ENCODE data around the gene MCFD2.

The MCFD2 gene

DNA sequence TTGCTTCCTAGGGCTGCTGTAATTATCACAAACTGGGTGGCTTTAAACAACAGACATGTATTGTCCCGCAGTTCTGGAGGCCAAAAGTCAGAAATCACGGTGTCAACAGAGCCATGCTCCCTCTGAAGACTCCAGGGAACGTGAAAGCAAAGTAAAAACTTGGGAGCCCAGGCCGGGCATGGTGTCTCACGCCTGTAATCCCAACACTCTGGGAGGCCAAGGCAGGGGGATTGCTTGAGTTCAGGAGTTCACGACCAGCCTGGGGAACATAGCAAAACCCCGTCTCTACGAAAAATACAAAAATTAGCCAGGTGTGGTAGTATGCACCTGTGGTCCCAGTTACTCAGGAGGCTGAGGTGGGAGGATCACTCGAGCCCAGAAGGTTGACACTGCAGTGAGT is 63.5 kb downstream of the MCFD2 start:
- Histone ChIP-seq H3F3A (ENCODE audit: insufficient read depth) (no peaks in the 10 kb centered on the region), H3K27me3 (ENCODE audit: low read length) (no peaks in the 10 kb centered on the region), H4K20me1 (ENCODE audit: low read depth, low read length) (no peaks in the 10 kb centered on the region), H2AFZ (ENCODE audit: low read depth, low read length, severe bottlenecking) (no peak overlapping the region), H3K4me3 (ENCODE audit: insufficient read depth, low read length, poor library complexity, severe bottlenecking) (no peak overlapping the region), H3K27ac (ENCODE audit: low read depth, low read length) (no peak overlapping the region), H3K4me2 (ENCODE audit: low read depth, low read length, poor library complexity, severe bottlenecking) (no peak overlapping the region), H3K79me2 (ENCODE audit: insufficient read depth, low read length) (no peaks in the 10 kb centered on the region), H3K9me2 (replicated peaks; ENCODE audit: insufficient read depth, low read length) (no peaks in the 10 kb centered on the region), H3K9me3 (ENCODE audit: insufficient read depth, low read length) (no peaks in the 10 kb centered on the region), H3K36me3 (ENCODE audit: low read length) (no peaks in the 10 kb centered on the region), H3K9ac (ENCODE audit: low read length) (no peak overlapping the region)
- TF ChIP-seq, protein P1, sequence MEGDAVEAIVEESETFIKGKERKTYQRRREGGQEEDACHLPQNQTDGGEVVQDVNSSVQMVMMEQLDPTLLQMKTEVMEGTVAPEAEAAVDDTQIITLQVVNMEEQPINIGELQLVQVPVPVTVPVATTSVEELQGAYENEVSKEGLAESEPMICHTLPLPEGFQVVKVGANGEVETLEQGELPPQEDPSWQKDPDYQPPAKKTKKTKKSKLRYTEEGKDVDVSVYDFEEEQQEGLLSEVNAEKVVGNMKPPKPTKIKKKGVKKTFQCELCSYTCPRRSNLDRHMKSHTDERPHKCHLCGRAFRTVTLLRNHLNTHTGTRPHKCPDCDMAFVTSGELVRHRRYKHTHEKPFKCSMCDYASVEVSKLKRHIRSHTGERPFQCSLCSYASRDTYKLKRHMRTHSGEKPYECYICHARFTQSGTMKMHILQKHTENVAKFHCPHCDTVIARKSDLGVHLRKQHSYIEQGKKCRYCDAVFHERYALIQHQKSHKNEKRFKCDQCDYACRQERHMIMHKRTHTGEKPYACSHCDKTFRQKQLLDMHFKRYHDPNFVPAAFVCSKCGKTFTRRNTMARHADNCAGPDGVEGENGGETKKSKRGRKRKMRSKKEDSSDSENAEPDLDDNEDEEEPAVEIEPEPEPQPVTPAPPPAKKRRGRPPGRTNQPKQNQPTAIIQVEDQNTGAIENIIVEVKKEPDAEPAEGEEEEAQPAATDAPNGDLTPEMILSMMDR (IDR thresholded peaks at IDR 0.05; ENCODE audit: insufficient read depth, low read length, poor library complexity, severe bottlenecking): no peak
- no peak for TF ChIP-seq EZH2phosphoT487 (conservative IDR thresholded peaks at IDR 0.05; ENCODE audit: low read length)
